Measurements from ENCODE around the gene RNGTT.

Gene RNGTT

DNA sequence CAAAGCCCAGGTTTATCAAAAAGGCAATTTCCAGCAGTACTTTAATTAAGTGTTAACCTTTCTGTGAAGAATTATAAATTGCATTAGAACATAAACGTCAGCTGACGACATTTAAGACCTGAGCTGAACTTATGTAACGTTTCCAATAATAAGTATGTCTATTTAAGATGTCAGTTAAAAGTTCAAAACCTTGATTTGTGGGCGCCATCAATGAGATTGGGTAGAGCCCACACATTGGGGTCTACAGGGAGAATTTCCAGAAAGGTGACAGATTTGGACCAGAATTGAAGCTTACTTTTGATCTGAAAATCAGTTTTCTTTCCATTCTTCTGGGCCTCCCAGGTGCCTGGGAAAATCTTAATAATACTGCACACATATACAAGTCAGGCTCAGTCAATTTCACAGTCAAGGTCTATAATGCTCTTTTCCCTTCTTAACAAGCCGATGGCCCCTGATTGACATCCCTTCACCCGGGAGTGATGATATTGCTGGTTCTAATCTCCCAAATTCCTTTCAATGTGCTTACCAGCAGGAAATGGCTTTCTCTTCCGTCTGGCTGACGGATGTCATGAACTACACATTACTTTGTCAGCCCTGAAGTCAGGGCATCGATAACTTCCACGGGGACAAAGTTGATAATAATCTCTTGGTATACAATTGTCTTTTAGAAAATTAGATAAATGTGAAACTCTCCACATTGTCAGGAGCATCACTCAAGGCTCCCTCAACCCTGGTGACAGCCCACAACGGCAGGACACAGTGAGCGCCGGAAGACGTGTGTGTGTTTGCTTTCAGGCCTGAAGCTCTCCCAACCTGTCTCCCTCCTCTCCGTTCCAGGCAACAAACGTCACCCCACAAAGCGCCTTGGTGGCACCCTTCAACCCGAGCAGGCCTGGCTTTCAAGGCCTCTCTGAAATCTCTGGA lies 400.8 kb downstream of the RNGTT start:
- no peaks in the 10 kb centered on the region for H3K36me3 Mint-ChIP-seq
- no peak overlapping the region for H3K27ac Mint-ChIP-seq
- peaks cover 0 to 5% of the 10 kb centered on the region in 2 donors for H3K27me3 Mint-ChIP-seq
- no peaks in the 10 kb centered on the region for H3K9me3 Mint-ChIP-seq
- peaks cover 2 to 5% of the 10 kb centered on the region in 2 donors for H3K4me1 Mint-ChIP-seq
- no peak for DNase-seq
- no peak overlapping the region for H3K4me3 Mint-ChIP-seq
- ATAC-seq (replicated peaks): no peak

DNA sequence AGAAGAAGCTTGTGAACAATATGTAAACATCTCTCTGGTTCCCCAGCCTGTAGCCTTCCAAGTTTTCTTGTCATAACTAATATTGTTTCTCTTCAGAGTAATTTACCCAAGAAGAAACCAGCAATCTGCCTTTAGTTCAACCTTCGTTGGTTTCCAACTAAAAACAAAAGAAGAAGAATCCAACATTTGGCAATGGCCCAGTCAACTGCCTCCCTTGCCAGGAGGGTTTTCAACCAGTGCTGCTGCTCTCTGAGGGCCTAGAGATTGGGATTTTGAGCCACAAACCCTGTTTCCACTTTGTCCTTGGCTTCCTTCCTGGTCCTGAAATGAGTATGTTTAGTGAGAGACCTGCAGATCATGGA lies 401.5 kb downstream of the RNGTT start:
- ATAC-seq (replicated peaks): no peak
- no peaks in the 10 kb centered on the region for H3K36me3 Mint-ChIP-seq

DNA sequence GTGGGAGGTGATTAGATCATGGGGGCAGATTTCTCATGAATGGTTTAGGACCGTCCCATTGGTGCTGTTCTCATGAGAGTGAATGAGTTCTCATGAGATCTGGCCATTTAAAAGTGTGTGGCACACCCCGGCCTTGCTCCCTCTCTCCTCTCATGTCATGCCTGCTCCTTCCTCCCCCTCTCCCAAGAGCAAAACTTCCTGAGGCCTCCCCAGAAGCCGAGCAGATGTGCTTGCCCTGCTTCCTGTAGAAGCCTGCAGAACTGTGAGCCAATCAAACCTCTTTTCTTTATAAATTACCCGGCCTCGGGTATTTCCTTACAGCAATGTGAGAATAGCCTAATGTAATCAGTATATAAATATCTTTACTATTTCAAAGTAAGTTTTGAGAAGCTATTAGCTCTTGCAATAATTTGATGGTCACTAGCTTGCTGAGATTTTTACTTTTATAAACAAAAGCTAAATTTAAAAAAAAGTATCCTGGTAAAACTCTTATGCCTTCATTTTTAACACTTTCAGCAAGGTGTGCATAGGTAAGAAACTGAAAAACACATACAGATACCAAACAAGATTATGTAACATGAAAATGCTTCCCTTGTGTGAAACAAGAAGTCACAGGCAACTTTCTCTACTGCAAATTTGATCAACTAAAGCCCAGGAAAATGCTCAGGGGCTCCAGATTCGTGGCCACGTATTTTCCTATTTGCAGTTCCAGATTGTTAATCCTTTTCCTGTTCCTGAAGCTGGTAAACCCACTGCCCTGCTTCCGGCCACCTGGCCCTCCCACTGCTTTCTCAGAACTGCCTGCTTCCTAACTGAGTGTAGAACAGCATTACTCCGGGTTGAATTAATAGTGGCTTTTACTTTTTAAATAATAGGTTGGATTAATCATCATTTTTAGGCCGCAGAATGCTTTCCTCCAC lies 402.1 kb downstream of the RNGTT start:
- Mint-ChIP-seq H3K27ac (no peak overlapping the region), H3K27me3 (peaks cover 0 to 4% of the 10 kb centered on the region in 2 donors), H3K36me3 (no peaks in the 10 kb centered on the region), H3K4me1 (peaks cover 2 to 5% of the 10 kb centered on the region in 2 donors), H3K4me3 (no peak overlapping the region), H3K9me3 (no peaks in the 10 kb centered on the region)
- DNase-seq: no peak
- no peak for ATAC-seq (replicated peaks)

More for the DNA sequence above, 401.5 kb downstream of the RNGTT start:
- H3K4me3 Mint-ChIP-seq: no peak overlapping the region
- peaks cover 0 to 5% of the 10 kb centered on the region in 2 donors for H3K27me3 Mint-ChIP-seq
- DNase-seq: no peak
- peaks cover 2 to 5% of the 10 kb centered on the region in 2 donors for H3K4me1 Mint-ChIP-seq
- H3K27ac Mint-ChIP-seq: no peak overlapping the region
- no peaks in the 10 kb centered on the region for H3K9me3 Mint-ChIP-seq
